Measurements from ENCODE around the gene PALLD.

DNA sequence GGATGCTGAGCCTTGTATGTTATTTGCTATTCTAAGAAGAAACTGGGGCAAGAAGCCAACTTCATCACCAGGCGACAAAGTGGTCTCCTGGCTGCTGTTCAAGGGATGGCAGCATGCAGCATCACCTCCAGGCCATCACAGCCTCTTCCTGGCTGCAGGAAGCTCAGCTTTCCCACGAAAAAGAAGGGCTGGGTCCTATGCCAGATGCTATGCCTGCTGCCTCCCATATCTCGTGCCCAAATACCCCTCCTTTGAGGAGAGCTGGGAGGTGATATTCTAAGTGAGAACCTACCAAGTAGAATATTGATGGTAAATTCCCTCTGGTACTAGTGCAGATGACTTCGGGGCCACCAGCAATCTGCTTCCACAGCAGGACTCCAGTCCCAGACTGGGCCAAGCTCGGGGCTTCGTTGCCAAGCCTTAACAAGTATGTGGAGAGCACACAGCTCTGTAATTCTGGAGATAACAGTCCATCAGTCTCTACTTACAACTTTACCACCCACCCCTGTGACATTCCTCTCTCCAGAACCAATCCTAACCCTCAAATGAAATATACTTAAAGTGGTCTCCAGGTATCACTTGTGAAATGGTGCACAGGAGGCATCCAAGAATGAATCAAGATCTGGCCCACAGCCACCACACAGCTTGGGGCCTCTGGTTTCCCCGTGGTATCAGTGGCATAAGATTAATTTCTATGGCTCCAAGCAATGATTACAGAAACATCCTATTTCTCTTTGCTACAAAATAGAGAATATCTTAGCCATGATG lies 149.3 kb downstream of the PALLD start:
- TF ChIP-seq RAD21 (conservative IDR thresholded peaks at IDR 0.05) (no peak), CTCF (IDR thresholded peaks at IDR 0.05; ENCODE audit: poor library complexity, severe bottlenecking) (no peak), TAF1 (IDR thresholded peaks at IDR 0.05; ENCODE audit: low read depth) (no peak)
